K562 (cell line): ENCODE results near the gene CDK4. TPM values are rescaled to one million over a fixed set of nuclear protein-coding genes. Genes with fewer than 3 reads are reported as not detected.

Experiments used
- BRD4 ChIP-seq: fragments of 200-600 bp; sonication (generic); IDR thresholded peaks from 2 replicates; pipeline ENCODE4 v1.6.1; 2017; ENCODE audit warnings: inconsistent platforms
- BRF1 ChIP-seq: IDR thresholded peaks from 3 replicates; pipeline ENCODE4 v1.6.1; 2011; ENCODE audit warnings: borderline replicate concordance, mild to moderate bottlenecking; ENCODE audit not compliant: insufficient read length; ENCODE audit errors: extremely low read depth
- GTF2A2 ChIP-seq: IDR thresholded peaks from 2 replicates; pipeline ENCODE4 v1.6.1; 2016; ENCODE audit warnings: mild to moderate bottlenecking, missing genetic modification characterization, missing compliant biosample characterization
- HDAC6 ChIP-seq: IDR thresholded peaks from 2 replicates; pipeline ENCODE4 v1.6.1; 2012; ENCODE audit warnings: low read depth, mild to moderate bottlenecking, control low read depth, inconsistent platforms, low read length, moderate library complexity
- KLF13 ChIP-seq: fragments of 450-650 bp; IDR thresholded peaks from 2 replicates; pipeline ENCODE4 v1.6.1; 2016; ENCODE audit warnings: missing genetic modification characterization, low read depth, mild to moderate bottlenecking, missing compliant biosample characterization, moderate library complexity, borderline replicate concordance
- NFIC ChIP-seq: fragments of 450-650 bp; IDR thresholded peaks from 2 replicates; pipeline ENCODE4 v1.6.1; 2017; ENCODE audit warnings: mild to moderate bottlenecking, inconsistent platforms
- POLR2G ChIP-seq: fragments of 200-400 bp; formaldehyde crosslinking; IDR thresholded peaks from 2 replicates; pipeline ENCODE4 v1.6.1; 2017; ENCODE audit warnings: low read depth, mild to moderate bottlenecking, antibody characterized with exemption, low read length, moderate library complexity
- POLR2H ChIP-seq: IDR thresholded peaks from 2 replicates; pipeline ENCODE4 v1.6.1; 2016; ENCODE audit warnings: missing genetic modification characterization, low read depth, mild to moderate bottlenecking, control low read depth, missing compliant biosample characterization, moderate library complexity
- PTBP1 ChIP-seq: fragments of 200-400 bp; formaldehyde crosslinking; IDR thresholded peaks from 2 replicates; pipeline ENCODE4 v1.6.1; 2017; ENCODE audit warnings: low read depth, low read length
- RBFOX2 ChIP-seq: fragments of 200-400 bp; formaldehyde crosslinking; IDR thresholded peaks from 2 replicates; pipeline ENCODE4 v1.6.1; 2017; ENCODE audit warnings: low read depth, mild to moderate bottlenecking, low read length, moderate library complexity
- SLC30A9 ChIP-seq: fragments of 250-450 bp; sonication (Bioruptor Pico); IDR thresholded peaks from 2 replicates; pipeline ENCODE4 v1.8.0; 2022; ENCODE audit warnings: mild to moderate bottlenecking, moderate library complexity
- SPI1 ChIP-seq: IDR thresholded peaks from 2 replicates; pipeline ENCODE4 v1.6.1; 2011; ENCODE audit warnings: low read depth, low read length, control low read depth, borderline replicate concordance
- ZNF24 ChIP-seq: fragments of 450-650 bp; IDR thresholded peaks from 2 replicates; pipeline ENCODE4 v1.6.1; 2016
- ZNF699 ChIP-seq: fragments of 250-450 bp; sonication (Bioruptor Pico); IDR thresholded peaks from 2 replicates; pipeline ENCODE4 v1.8.0; 2021; ENCODE audit warnings: mild to moderate bottlenecking, moderate library complexity; ENCODE audit not compliant: insufficient replicate concordance
- ZNF830 ChIP-seq: fragments of 250-450 bp; sonication (Bioruptor Pico); IDR thresholded peaks from 2 replicates; pipeline ENCODE4 v1.5.0; 2021; ENCODE audit warnings: mild to moderate bottlenecking
- polyA plus RNA-seq, 8 experiments: library from polyadenylated mRNA; depleted of rRNA in 4 of 8; stranded (reverse) in 5 of 8; unstranded in 3 of 8; fragments of >200 nt; fragmentation: Nextera tagmentation in 2 of 8; fragmentation: Illumina TruSeq in 1 of 8; extraction: Ambion mirVana in 2 of 8; extraction: Trizol in 1 of 8; gene quantifications; 2 replicates each; pipeline versions ENCODE4 v1.2.1 to v1.2.3, GENCODE V29; 2011 to 2014; ENCODE audit warnings: inconsistent platforms in 1 of 8, missing spikeins in 1 of 8
- total RNA-seq, 7 experiments: library from RNA; depleted of rRNA in 6 of 7; stranded (reverse); fragments of >200 nt in 6 of 7; fragmentation: Illumina TruSeq in 2 of 7; extraction: Trizol in 2 of 7; gene quantifications; 2 replicates each; pipeline versions ENCODE4 v1.2.1 to v1.2.3, GENCODE V29; 2011 to 2021; ENCODE audit warnings: low replicate concordance in 1 of 7
- TF ChIP-seq, protein P1 (sequence below): IDR thresholded peaks from 2 replicates; pipeline ENCODE4 v1.6.1; 2016; ENCODE audit warnings: missing genetic modification characterization, missing compliant biosample characterization
- TF ChIP-seq, protein P2 (sequence below): sonication (generic); formaldehyde crosslinking; IDR thresholded peaks from 2 replicates; pipeline ENCODE4 v1.9.0; 2022; ENCODE audit warnings: mild to moderate bottlenecking, missing genetic modification reagents
- TF ChIP-seq, protein P3 (sequence below): sonication (generic); formaldehyde crosslinking; IDR thresholded peaks from 2 replicates; pipeline ENCODE4 v1.8.0; 2022; ENCODE audit warnings: missing genetic modification reagents, mild to moderate bottlenecking, moderate library complexity, borderline replicate concordance
- TF ChIP-seq, protein P4 (sequence below): fragments of 450-650 bp; IDR thresholded peaks from 2 replicates; pipeline ENCODE4 v1.7.1; 2018; ENCODE audit warnings: mild to moderate bottlenecking, low read depth; ENCODE audit not compliant: partially characterized antibody
- TF ChIP-seq, protein P5 (sequence below): fragments of 200-800 bp; sonication (Bioruptor generic); IDR thresholded peaks from 2 replicates; pipeline ENCODE4 v1.6.1; 2017; ENCODE audit warnings: missing genetic modification characterization, missing compliant biosample characterization

CDK4 gene
- total and polyA plus RNA-seq, 9 of the 15 experiments (the other 6 are each of a cell fraction or from before 2014, with no cell fraction given), result 37.8 to 436 (median 238) TPM

DNA sequence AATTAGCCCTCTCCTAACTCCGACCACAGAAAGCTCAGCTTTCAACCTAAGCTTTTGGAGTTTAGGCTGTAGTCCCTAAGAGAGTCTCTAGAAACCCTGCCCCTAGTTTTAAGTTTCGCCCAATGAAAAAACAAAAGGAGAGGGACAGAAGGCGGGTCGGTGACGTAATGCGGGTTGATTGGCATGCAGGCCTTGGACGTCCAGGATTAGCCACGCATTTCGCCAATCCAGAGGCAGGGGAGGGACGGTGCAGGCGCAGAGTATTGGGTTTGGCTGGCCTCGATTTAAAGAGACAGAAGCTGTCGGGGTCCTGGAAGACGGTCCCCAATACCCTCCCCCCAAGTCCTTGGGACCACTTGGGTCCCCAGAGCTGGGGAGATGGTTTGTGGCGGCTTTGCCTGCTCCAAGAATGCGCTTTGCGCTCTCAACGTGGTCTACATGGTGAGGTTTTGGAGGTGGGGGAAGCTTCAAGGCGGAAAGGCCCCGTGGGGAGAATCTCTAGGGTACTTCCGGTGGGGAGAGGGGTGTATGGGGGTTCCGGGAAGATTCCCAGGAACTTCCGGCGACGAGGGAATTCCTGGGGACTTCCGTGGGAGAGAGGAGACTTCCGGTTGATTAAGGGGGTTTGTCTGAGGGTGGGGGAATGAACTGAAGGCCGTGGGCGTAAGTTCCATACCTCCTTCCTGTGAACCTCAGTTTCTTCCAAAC, 7.2 kb downstream of the CDK4 start, which contains the start of gene TSPAN31 (continued):
- TF ChIP-seq, protein P1, sequence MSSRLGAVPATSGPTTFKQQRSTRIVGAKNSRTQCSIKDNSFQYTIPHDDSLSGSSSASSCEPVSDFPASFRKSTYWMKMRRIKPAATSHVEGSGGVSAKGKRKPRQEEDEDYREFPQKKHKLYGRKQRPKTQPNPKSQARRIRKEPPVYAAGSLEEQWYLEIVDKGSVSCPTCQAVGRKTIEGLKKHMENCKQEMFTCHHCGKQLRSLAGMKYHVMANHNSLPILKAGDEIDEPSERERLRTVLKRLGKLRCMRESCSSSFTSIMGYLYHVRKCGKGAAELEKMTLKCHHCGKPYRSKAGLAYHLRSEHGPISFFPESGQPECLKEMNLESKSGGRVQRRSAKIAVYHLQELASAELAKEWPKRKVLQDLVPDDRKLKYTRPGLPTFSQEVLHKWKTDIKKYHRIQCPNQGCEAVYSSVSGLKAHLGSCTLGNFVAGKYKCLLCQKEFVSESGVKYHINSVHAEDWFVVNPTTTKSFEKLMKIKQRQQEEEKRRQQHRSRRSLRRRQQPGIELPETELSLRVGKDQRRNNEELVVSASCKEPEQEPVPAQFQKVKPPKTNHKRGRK (tag), result no peak
- peak; percentile 74 for TF ChIP-seq POLR2G
- no peak for TF ChIP-seq BRF1
- TF ChIP-seq ZNF24, result no peak
- TF ChIP-seq, protein P2, sequence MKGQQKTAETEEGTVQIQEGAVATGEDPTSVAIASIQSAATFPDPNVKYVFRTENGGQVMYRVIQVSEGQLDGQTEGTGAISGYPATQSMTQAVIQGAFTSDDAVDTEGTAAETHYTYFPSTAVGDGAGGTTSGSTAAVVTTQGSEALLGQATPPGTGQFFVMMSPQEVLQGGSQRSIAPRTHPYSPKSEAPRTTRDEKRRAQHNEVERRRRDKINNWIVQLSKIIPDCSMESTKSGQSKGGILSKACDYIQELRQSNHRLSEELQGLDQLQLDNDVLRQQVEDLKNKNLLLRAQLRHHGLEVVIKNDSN (CRISPR knock-in tag), result no peak
- TF ChIP-seq, protein P3, sequence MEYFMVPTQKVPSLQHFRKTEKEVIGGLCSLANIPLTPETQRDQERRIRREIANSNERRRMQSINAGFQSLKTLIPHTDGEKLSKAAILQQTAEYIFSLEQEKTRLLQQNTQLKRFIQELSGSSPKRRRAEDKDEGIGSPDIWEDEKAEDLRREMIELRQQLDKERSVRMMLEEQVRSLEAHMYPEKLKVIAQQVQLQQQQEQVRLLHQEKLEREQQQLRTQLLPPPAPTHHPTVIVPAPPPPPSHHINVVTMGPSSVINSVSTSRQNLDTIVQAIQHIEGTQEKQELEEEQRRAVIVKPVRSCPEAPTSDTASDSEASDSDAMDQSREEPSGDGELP, result peak; percentile 64; the same call in 1 of the 2 replicates
- no peak for TF ChIP-seq ZNF830 (CRISPR knock-in tag)
- TF ChIP-seq SPI1, result no peak
- no peak for TF ChIP-seq ZNF699 (CRISPR knock-in tag)
- TF ChIP-seq, protein P4, sequence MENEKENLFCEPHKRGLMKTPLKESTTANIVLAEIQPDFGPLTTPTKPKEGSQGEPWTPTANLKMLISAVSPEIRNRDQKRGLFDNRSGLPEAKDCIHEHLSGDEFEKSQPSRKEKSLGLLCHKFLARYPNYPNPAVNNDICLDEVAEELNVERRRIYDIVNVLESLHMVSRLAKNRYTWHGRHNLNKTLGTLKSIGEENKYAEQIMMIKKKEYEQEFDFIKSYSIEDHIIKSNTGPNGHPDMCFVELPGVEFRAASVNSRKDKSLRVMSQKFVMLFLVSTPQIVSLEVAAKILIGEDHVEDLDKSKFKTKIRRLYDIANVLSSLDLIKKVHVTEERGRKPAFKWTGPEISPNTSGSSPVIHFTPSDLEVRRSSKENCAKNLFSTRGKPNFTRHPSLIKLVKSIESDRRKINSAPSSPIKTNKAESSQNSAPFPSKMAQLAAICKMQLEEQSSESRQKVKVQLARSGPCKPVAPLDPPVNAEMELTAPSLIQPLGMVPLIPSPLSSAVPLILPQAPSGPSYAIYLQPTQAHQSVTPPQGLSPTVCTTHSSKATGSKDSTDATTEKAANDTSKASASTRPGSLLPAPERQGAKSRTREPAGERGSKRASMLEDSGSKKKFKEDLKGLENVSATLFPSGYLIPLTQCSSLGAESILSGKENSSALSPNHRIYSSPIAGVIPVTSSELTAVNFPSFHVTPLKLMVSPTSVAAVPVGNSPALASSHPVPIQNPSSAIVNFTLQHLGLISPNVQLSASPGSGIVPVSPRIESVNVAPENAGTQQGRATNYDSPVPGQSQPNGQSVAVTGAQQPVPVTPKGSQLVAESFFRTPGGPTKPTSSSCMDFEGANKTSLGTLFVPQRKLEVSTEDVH, result peak; percentile 39
- peak; percentile 4; the same call in 1 of the 2 replicates for TF ChIP-seq NFIC
- TF ChIP-seq POLR2H (tag), result peak; percentile 70
- no peak for TF ChIP-seq GTF2A2 (tag)
- TF ChIP-seq HDAC6, result no peak
- TF ChIP-seq BRD4, result 0 out of 2 replicates have a peak, but pooled peaks have one; percentile 36
- TF ChIP-seq, protein P5, sequence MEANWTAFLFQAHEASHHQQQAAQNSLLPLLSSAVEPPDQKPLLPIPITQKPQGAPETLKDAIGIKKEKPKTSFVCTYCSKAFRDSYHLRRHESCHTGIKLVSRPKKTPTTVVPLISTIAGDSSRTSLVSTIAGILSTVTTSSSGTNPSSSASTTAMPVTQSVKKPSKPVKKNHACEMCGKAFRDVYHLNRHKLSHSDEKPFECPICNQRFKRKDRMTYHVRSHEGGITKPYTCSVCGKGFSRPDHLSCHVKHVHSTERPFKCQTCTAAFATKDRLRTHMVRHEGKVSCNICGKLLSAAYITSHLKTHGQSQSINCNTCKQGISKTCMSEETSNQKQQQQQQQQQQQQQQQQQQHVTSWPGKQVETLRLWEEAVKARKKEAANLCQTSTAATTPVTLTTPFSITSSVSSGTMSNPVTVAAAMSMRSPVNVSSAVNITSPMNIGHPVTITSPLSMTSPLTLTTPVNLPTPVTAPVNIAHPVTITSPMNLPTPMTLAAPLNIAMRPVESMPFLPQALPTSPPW (CRISPR knock-in tag), result peak; percentile 64; the same call in 1 of the 2 replicates
- peak; percentile 70 for TF ChIP-seq RBFOX2
- 0 out of 2 replicates have a peak, but pooled peaks have one; percentile 5 for TF ChIP-seq PTBP1
- TF ChIP-seq KLF13 (tag), result no peak
- TF ChIP-seq SLC30A9, result no peak
